Breast epithelium (tissue), 3 donors: Measurements from ENCODE around the gene SGK2.
"Not testable (repeated sequence)": the region's sequence is repeated elsewhere in the genome, so short reads cannot be mapped to it uniquely, and the experiment has no call there.

Experiments
- POLR2A ChIP-seq: fragments of 450-650 bp; IDR thresholded peaks from one replicate; pipeline ENCODE4 v1.6.1; 2016; ENCODE audit warnings: antibody characterized with exemption, mild to moderate bottlenecking, moderate library complexity
- TF ChIP-seq, protein P1 (sequence below), 3 donors: fragments of 450-650 bp; IDR thresholded peaks; one replicate each; pipeline ENCODE4 v1.5.1; 2016 to 2017; ENCODE audit warnings: antibody characterized with exemption in 3 of 3, mild to moderate bottlenecking in 3 of 3, moderate library complexity in 3 of 3

DNA sequence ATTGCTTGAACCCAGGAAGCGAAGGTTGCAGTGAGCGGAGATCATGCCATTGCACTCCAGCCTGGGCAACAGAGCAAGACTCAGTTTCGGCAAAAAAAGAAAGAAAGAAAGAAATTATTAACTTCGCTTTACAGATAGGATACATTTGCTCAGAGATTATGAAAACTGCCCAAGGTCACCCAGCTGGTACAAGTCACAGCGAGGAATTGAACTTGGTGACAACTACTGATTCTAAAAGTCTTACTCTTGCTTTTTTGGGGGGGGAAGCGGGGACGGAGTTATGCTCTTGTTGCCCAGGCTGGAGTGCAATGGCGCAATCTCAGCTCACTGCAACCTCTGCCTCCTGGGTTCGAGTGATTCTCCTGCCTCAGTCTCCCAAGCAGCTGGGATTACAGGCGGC is 29.7 kb downstream of the SGK2 start:
- TF ChIP-seq, protein P1, sequence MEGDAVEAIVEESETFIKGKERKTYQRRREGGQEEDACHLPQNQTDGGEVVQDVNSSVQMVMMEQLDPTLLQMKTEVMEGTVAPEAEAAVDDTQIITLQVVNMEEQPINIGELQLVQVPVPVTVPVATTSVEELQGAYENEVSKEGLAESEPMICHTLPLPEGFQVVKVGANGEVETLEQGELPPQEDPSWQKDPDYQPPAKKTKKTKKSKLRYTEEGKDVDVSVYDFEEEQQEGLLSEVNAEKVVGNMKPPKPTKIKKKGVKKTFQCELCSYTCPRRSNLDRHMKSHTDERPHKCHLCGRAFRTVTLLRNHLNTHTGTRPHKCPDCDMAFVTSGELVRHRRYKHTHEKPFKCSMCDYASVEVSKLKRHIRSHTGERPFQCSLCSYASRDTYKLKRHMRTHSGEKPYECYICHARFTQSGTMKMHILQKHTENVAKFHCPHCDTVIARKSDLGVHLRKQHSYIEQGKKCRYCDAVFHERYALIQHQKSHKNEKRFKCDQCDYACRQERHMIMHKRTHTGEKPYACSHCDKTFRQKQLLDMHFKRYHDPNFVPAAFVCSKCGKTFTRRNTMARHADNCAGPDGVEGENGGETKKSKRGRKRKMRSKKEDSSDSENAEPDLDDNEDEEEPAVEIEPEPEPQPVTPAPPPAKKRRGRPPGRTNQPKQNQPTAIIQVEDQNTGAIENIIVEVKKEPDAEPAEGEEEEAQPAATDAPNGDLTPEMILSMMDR (IDR thresholded peaks at IDR 0.05): not testable (repeated sequence)
- TF ChIP-seq POLR2A: not testable (repeated sequence)
